NT2/D1 (cell line): ENCODE measurements around the gene PZP.
"Not testable (repeated sequence)": the region's sequence is repeated elsewhere in the genome, so short reads cannot be mapped to it uniquely, and the experiment has no call there.

Experiments
- DNase-seq: peaks from one replicate; pipeline ENCODE4 v3.0.0-alpha.2; 2011; ENCODE audit warnings: low read depth, low spot score
- H3K27me3 ChIP-seq: 2 replicates; pipeline ENCODE4 v1.6.0; 2011; ENCODE audit warnings: mild to moderate bottlenecking; ENCODE audit not compliant: insufficient read length, insufficient read depth
- H3K36me3 ChIP-seq: 2 replicates; pipeline ENCODE4 v1.6.1; 2011; ENCODE audit warnings: mild to moderate bottlenecking, low read length, mixed read lengths; ENCODE audit not compliant: insufficient read depth, insufficient read length
- H3K4me1 ChIP-seq: 2 replicates; pipeline ENCODE4 v1.5.1; 2011; ENCODE audit not compliant: insufficient read depth, insufficient read length
- H3K4me3 ChIP-seq: 2 replicates; pipeline ENCODE4 v1.5.1; 2011; ENCODE audit warnings: low read depth; ENCODE audit not compliant: insufficient read length
- H3K9ac ChIP-seq: 2 replicates; pipeline ENCODE4 v1.6.0; 2011; ENCODE audit warnings: low read depth; ENCODE audit not compliant: insufficient read length
- H3K9me3 ChIP-seq: 2 replicates; pipeline ENCODE4 v1.5.1; 2011; ENCODE audit warnings: mild to moderate bottlenecking, low read length; ENCODE audit not compliant: insufficient read depth
- SUZ12 ChIP-seq: IDR thresholded peaks from 2 replicates; pipeline ENCODE4 v1.6.1; 2011; ENCODE audit not compliant: insufficient read length, insufficient read depth; ENCODE audit errors: extremely low read depth
- YY1 ChIP-seq: IDR thresholded peaks from 2 replicates; pipeline ENCODE4 v1.6.1; 2011; ENCODE audit not compliant: insufficient read length, insufficient read depth
- ZNF274 ChIP-seq: IDR thresholded peaks from 2 replicates; pipeline ENCODE4 v1.6.1; 2011; ENCODE audit warnings: mild to moderate bottlenecking, low read depth, low read length

Gene PZP

GRCh38 chr12:9244894-9245293 lies 36.7 kb upstream of the PZP start:
- Histone ChIP-seq H3K27me3 (peaks cover 17% of the 10 kb centered on the region), H3K4me3 (no peak overlapping the region), H3K9me3 (no peaks in the 10 kb centered on the region), H3K4me1 (no peaks in the 10 kb centered on the region), H3K36me3 (no peaks in the 10 kb centered on the region), H3K9ac (no peak overlapping the region)
- TF ChIP-seq ZNF274 (no peak), YY1 (no peak), SUZ12 (no peak)
- no peak for DNase-seq

GRCh38 chr12:9243999-9244649 lies 35.9 kb upstream of the PZP start:
- TF ChIP-seq SUZ12 (no peak), ZNF274 (no peak), YY1 (no peak)
- H3K4me1 ChIP-seq, result no peaks in the 10 kb centered on the region

GRCh38 chr12:9241301-9241700 lies 33.1 kb upstream of the PZP start:
- H3K36me3 ChIP-seq, result no peaks in the 10 kb centered on the region
- no peak overlapping the region for H3K4me3 ChIP-seq
- no peaks in the 10 kb centered on the region for H3K9me3 ChIP-seq
- TF ChIP-seq SUZ12 (no peak), ZNF274 (no peak)
- DNase-seq, result no peak
- H3K27me3 ChIP-seq, result peaks cover 20% of the 10 kb centered on the region
- no peak overlapping the region for H3K9ac ChIP-seq
- H3K4me1 ChIP-seq, result no peaks in the 10 kb centered on the region

More at GRCh38 chr12:9243999-9244649, 35.9 kb upstream of the PZP start:
- no peak overlapping the region for H3K4me3 ChIP-seq
- no peaks in the 10 kb centered on the region for H3K36me3 ChIP-seq
- H3K9me3 ChIP-seq, result no peaks in the 10 kb centered on the region
- H3K9ac ChIP-seq, result no peak overlapping the region
- DNase-seq, result no peak
- peaks cover 17% of the 10 kb centered on the region for H3K27me3 ChIP-seq

GRCh38 chr12:9240776-9241175 lies 32.6 kb upstream of the PZP start:
- H3K27me3 ChIP-seq, result peaks cover 20% of the 10 kb centered on the region
- DNase-seq, result no peak
- TF ChIP-seq YY1 (no peak), ZNF274 (no peak), SUZ12 (no peak)

GRCh38 chr12:9240004-9240635 lies 31.9 kb upstream of the PZP start:
- not testable (repeated sequence) for H3K4me3 ChIP-seq, H3K4me1 ChIP-seq, H3K36me3 ChIP-seq, DNase-seq, H3K9me3 ChIP-seq, H3K9ac ChIP-seq
- H3K27me3 ChIP-seq, result peaks cover 20% of the 10 kb centered on the region

More at GRCh38 chr12:9240776-9241175, 32.6 kb upstream of the PZP start:
- Histone ChIP-seq H3K9me3 (no peaks in the 10 kb centered on the region), H3K4me3 (no peak overlapping the region), H3K36me3 (no peaks in the 10 kb centered on the region), H3K9ac (no peak overlapping the region), H3K4me1 (no peaks in the 10 kb centered on the region)

GRCh38 chr12:9237286-9237685 lies 29.1 kb upstream of the PZP start:
- no peaks in the 10 kb centered on the region for H3K36me3 ChIP-seq
- no peak for DNase-seq
- TF ChIP-seq YY1 (no peak), SUZ12 (no peak), ZNF274 (no peak)

GRCh38 chr12:9235519-9235918 lies 27.3 kb upstream of the PZP start:
- Histone ChIP-seq H3K4me1 (no peaks in the 10 kb centered on the region), H3K27me3 (peaks cover 6% of the 10 kb centered on the region), H3K9ac (no peak overlapping the region), H3K4me3 (no peak overlapping the region), H3K9me3 (no peaks in the 10 kb centered on the region), H3K36me3 (no peaks in the 10 kb centered on the region)
- TF ChIP-seq YY1, result no peak
- no peak for TF ChIP-seq SUZ12
- no peak for TF ChIP-seq ZNF274
- no peak for DNase-seq

More at GRCh38 chr12:9237286-9237685, 29.1 kb upstream of the PZP start:
- H3K4me1 ChIP-seq, result no peaks in the 10 kb centered on the region
- H3K4me3 ChIP-seq, result no peak overlapping the region
- H3K27me3 ChIP-seq, result peaks cover 20% of the 10 kb centered on the region
- H3K9me3 ChIP-seq, result no peaks in the 10 kb centered on the region
- no peak overlapping the region for H3K9ac ChIP-seq
